K562 (cell line): ENCODE results near the gene CCDC17. TPM values are rescaled to one million over a fixed set of nuclear protein-coding genes. Genes with fewer than 3 reads are reported as not detected.
A peak's percentile ranks its signal among the peaks of the same experiment; 100 is the strongest.

Experiments used
- ATF6 ChIP-seq: sonication (generic); formaldehyde crosslinking; IDR thresholded peaks from 2 replicates; pipeline ENCODE4 v1.4.0; 2020; ENCODE audit warnings: mild to moderate bottlenecking, missing genetic modification reagents
- CHD1 ChIP-seq: fragments of 200-600 bp; sonication (generic); IDR thresholded peaks from one replicate; pipeline ENCODE4 v1.6.1; 2012; ENCODE audit warnings: mild to moderate bottlenecking, moderate library complexity, low read length, inconsistent platforms
- COPS2 ChIP-seq: fragments of 450-650 bp; conservative IDR thresholded peaks from 2 replicates; pipeline ENCODE4 v1.6.1; 2016; ENCODE audit warnings: mild to moderate bottlenecking, moderate library complexity
- FIP1L1 ChIP-seq: fragments of 200-400 bp; formaldehyde crosslinking; IDR thresholded peaks from 2 replicates; pipeline ENCODE4 v1.6.1; 2018; ENCODE audit warnings: mild to moderate bottlenecking, low read depth, low read length; ENCODE audit not compliant: poor library complexity, severe bottlenecking
- HNRNPUL1 ChIP-seq: fragments of 200-400 bp; formaldehyde crosslinking; IDR thresholded peaks from 2 replicates; pipeline ENCODE4 v1.6.1; 2017; ENCODE audit warnings: low read length
- KLF6 ChIP-seq: fragments of 250-450 bp; sonication (Bioruptor Pico); IDR thresholded peaks from 2 replicates; pipeline ENCODE4 v1.4.0; 2020; ENCODE audit warnings: mild to moderate bottlenecking, moderate library complexity, borderline replicate concordance
- MAFG ChIP-seq: fragments of 450-650 bp; conservative IDR thresholded peaks from 2 replicates; pipeline ENCODE4 v1.6.1; 2016; ENCODE audit warnings: missing genetic modification characterization, missing compliant biosample characterization
- MITF ChIP-seq: IDR thresholded peaks from 2 replicates; pipeline ENCODE4 v1.6.1; 2014; ENCODE audit warnings: antibody characterized with exemption
- PHF20 ChIP-seq: fragments of 450-650 bp; IDR thresholded peaks from 2 replicates; pipeline ENCODE4 v1.6.1; 2018; ENCODE audit not compliant: partially characterized antibody
- PREB ChIP-seq: sonication (generic); formaldehyde crosslinking; IDR thresholded peaks from 2 replicates; pipeline ENCODE4 v1.8.1; 2023; ENCODE audit warnings: mild to moderate bottlenecking, missing genetic modification reagents
- RB1 ChIP-seq: fragments of 450-650 bp; IDR thresholded peaks from 2 replicates; pipeline ENCODE4 v1.6.1; 2017; ENCODE audit warnings: low read depth, mild to moderate bottlenecking
- SNRNP70 ChIP-seq: fragments of 200-400 bp; formaldehyde crosslinking; optimal IDR thresholded peaks from 2 replicates; pipeline ENCODE3; 2017; ENCODE audit warnings: low read depth, low read length
- SUPT5H ChIP-seq: fragments of 450-650 bp; IDR thresholded peaks from 2 replicates; pipeline ENCODE4 v1.6.1; 2016
- ZBTB11 ChIP-seq, 3 experiments: fragments of 200-800 bp in 1 of 3; fragments of 250-450 bp in 1 of 3; fragments of 450-650 bp in 1 of 3; sonication (Bioruptor Pico) in 1 of 3; sonication (Bioruptor generic) in 1 of 3; formaldehyde crosslinking in 1 of 3; IDR thresholded peaks; 2 replicates each; pipeline versions ENCODE4 v1.6.1 to v1.8.0; 2016 to 2022; ENCODE audit warnings: mild to moderate bottlenecking in 2 of 3, missing genetic modification characterization in 2 of 3, missing compliant biosample characterization in 1 of 3, moderate library complexity in 1 of 3
- ZNF232 ChIP-seq: sonication (generic); formaldehyde crosslinking; IDR thresholded peaks from 2 replicates; pipeline ENCODE4 v1.8.0; 2022; ENCODE audit warnings: mild to moderate bottlenecking, missing genetic modification reagents
- ZNF551 ChIP-seq: fragments of 250-450 bp; sonication (Bioruptor Pico); IDR thresholded peaks from 2 replicates; pipeline ENCODE4 v1.5.0; 2021; ENCODE audit warnings: mild to moderate bottlenecking, moderate library complexity
- ZNF655 ChIP-seq: fragments of 250-450 bp; sonication (Bioruptor Pico); IDR thresholded peaks from 2 replicates; pipeline ENCODE4 v1.5.0; 2021
- ZNF766 ChIP-seq: fragments of 200-800 bp; sonication (Bioruptor generic); conservative IDR thresholded peaks from 2 replicates; pipeline ENCODE4 v1.6.1; 2016; ENCODE audit warnings: missing genetic modification characterization, missing compliant biosample characterization
- ZNF77 ChIP-seq: fragments of 250-450 bp; sonication (Bioruptor Pico); IDR thresholded peaks from 2 replicates; pipeline ENCODE4 v1.5.0; 2020
- polyA plus RNA-seq, 8 experiments: library from polyadenylated mRNA; depleted of rRNA in 4 of 8; stranded (reverse) in 5 of 8; unstranded in 3 of 8; fragments of >200 nt; fragmentation: Nextera tagmentation in 2 of 8; fragmentation: Illumina TruSeq in 1 of 8; extraction: Ambion mirVana in 2 of 8; extraction: Trizol in 1 of 8; gene quantifications; 2 replicates each; pipeline versions ENCODE4 v1.2.1 to v1.2.3, GENCODE V29; 2011 to 2014; ENCODE audit warnings: inconsistent platforms in 1 of 8, missing spikeins in 1 of 8
- total RNA-seq, 7 experiments: library from RNA; depleted of rRNA in 6 of 7; stranded (reverse); fragments of >200 nt in 6 of 7; fragmentation: Illumina TruSeq in 2 of 7; extraction: Trizol in 2 of 7; gene quantifications; 2 replicates each; pipeline versions ENCODE4 v1.2.1 to v1.2.3, GENCODE V29; 2011 to 2021; ENCODE audit warnings: low replicate concordance in 1 of 7

The CCDC17 gene
- total and polyA plus RNA-seq, 9 of the 15 experiments (the other 6 are each of a cell fraction or from before 2014, with no cell fraction given): 0.20 to 2.4 (median 0.85) TPM

GRCh38 chr1:45584351-45585109 lies 39.3 kb downstream of the CCDC17 start (continued):
- no peak for TF ChIP-seq PHF20
- no peak; the same call in 1 of the 2 replicates for TF ChIP-seq ATF6 (CRISPR knock-in tag)
- TF ChIP-seq FIP1L1: peak; percentile 96
- no peak; the same call in 1 of the 2 replicates for TF ChIP-seq HNRNPUL1
- no peak for TF ChIP-seq MITF
- TF ChIP-seq MAFG (tag): no peak
- TF ChIP-seq ZNF655 (CRISPR knock-in tag): no peak
- no peak for TF ChIP-seq ZNF766 (CRISPR knock-in tag)
- no peak for TF ChIP-seq KLF6
- TF ChIP-seq ZNF232 (CRISPR knock-in tag): 0 out of 2 replicates have a peak, but pooled peaks have one; percentile 40
- peak in 1 of 3 experiments; percentile 76; a peak in 1 of 6 replicates for TF ChIP-seq ZBTB11 (CRISPR knock-in tag; IDR thresholded peaks at IDR 0.05)
- no peak; the same call in 1 of the 2 replicates for TF ChIP-seq SUPT5H
- no peak for TF ChIP-seq ZNF551 (CRISPR knock-in tag)
- peak; percentile 98 for TF ChIP-seq CHD1
- TF ChIP-seq SNRNP70: no peak
- no peak for TF ChIP-seq COPS2
- TF ChIP-seq ZNF77: no peak
- TF ChIP-seq PREB (CRISPR knock-in tag): no peak
- TF ChIP-seq RB1: peak; percentile 95
